DND-41 (cell line): ENCODE measurements around the gene PTPRG.

Source experiments
- EZH2 ChIP-seq: IDR thresholded peaks from 3 replicates; pipeline ENCODE4 v1.6.1; 2012; ENCODE audit warnings: borderline replicate concordance, low read depth, mild to moderate bottlenecking, moderate library complexity, low read length, inconsistent platforms; ENCODE audit not compliant: severe bottlenecking
- TF ChIP-seq, protein P1 (sequence below): IDR thresholded peaks from 2 replicates; pipeline ENCODE4 v1.5.1; 2012; ENCODE audit warnings: borderline replicate concordance, low read length, moderate library complexity, mild to moderate bottlenecking; ENCODE audit not compliant: poor library complexity, severe bottlenecking; ENCODE audit errors: extremely low read depth

DNA sequence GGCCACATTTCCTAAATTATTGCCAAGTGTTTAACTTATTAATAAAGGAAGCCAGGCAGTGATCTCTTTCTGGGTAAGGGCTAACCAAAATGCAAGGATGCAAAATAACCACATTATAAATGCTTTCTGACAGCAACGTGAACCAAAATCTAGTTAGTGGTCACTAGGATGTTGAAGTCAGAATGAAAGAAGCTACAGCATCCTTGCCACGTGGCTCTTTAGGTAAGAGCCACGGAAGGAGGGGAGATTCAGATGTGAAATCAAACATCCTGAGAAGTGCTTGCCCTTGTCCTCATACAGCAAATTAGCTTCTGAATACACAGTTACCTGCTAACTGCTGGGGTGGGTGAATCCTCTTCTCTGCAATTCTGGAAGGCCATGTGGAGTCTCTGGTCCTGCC lies 565.7 kb downstream of the PTPRG start:
- TF ChIP-seq, protein P1, sequence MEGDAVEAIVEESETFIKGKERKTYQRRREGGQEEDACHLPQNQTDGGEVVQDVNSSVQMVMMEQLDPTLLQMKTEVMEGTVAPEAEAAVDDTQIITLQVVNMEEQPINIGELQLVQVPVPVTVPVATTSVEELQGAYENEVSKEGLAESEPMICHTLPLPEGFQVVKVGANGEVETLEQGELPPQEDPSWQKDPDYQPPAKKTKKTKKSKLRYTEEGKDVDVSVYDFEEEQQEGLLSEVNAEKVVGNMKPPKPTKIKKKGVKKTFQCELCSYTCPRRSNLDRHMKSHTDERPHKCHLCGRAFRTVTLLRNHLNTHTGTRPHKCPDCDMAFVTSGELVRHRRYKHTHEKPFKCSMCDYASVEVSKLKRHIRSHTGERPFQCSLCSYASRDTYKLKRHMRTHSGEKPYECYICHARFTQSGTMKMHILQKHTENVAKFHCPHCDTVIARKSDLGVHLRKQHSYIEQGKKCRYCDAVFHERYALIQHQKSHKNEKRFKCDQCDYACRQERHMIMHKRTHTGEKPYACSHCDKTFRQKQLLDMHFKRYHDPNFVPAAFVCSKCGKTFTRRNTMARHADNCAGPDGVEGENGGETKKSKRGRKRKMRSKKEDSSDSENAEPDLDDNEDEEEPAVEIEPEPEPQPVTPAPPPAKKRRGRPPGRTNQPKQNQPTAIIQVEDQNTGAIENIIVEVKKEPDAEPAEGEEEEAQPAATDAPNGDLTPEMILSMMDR, result no peak
- no peak for TF ChIP-seq EZH2
